Measurements from ENCODE around the gene SH3PXD2B.

The SH3PXD2B gene

GRCh38 chr5:172439785-172440477 is 14.4 kb downstream of the SH3PXD2B start:
- no peak for TF ChIP-seq CTCF (IDR thresholded peaks at IDR 0.05; ENCODE audit: insufficient read depth, low read depth, low read length, missing control alignments)
- DNase-seq (ENCODE audit: low read depth): peak; percentile 34
- H3K4me3 ChIP-seq (ENCODE audit: low read length): no peak overlapping the region

GRCh38 chr5:172438319-172438668 is 16.0 kb downstream of the SH3PXD2B start:
- H3K4me3 ChIP-seq (ENCODE audit: low read length): no peak overlapping the region
- TF ChIP-seq CTCF (IDR thresholded peaks at IDR 0.05; ENCODE audit: insufficient read depth, low read depth, low read length, missing control alignments): no peak
- no peak for DNase-seq (ENCODE audit: low read depth)

GRCh38 chr5:172437445-172438318 is 16.6 kb downstream of the SH3PXD2B start:
- peak; percentile 84 for DNase-seq (ENCODE audit: low read depth)
- TF ChIP-seq CTCF (IDR thresholded peaks at IDR 0.05; ENCODE audit: insufficient read depth, low read depth, low read length, missing control alignments): no peak
- H3K4me3 ChIP-seq (ENCODE audit: low read length): no peak overlapping the region

- no peak for DNase-seq (ENCODE audit: low read depth)
- no peak overlapping the region for H3K4me3 ChIP-seq (ENCODE audit: low read length)
- TF ChIP-seq CTCF (IDR thresholded peaks at IDR 0.05; ENCODE audit: insufficient read depth, low read depth, low read length, missing control alignments): no peak
Measured at GRCh38 chr5:172436879-172437369, 17.4 kb downstream of the SH3PXD2B start.

GRCh38 chr5:172436078-172436878 is 18.0 kb downstream of the SH3PXD2B start:
- TF ChIP-seq CTCF (IDR thresholded peaks at IDR 0.05; ENCODE audit: insufficient read depth, low read depth, low read length, missing control alignments): no peak
- no peak for DNase-seq (ENCODE audit: low read depth)
- no peak overlapping the region for H3K4me3 ChIP-seq (ENCODE audit: low read length)

- TF ChIP-seq CTCF (IDR thresholded peaks at IDR 0.05; ENCODE audit: insufficient read depth, low read depth, low read length, missing control alignments): no peak
- H3K4me3 ChIP-seq (ENCODE audit: low read length): no peak overlapping the region
- DNase-seq (ENCODE audit: low read depth): no peak
Measured at GRCh38 chr5:172435362-172436077, 18.8 kb downstream of the SH3PXD2B start.
